GM06990 (cell line): ENCODE measurements around the gene DNAJB8.

ENCODE experiments used
- DNase-seq: peaks from one replicate; pipeline ENCODE4 v3.0.0-alpha.2; 2011; ENCODE audit not compliant: insufficient read length; ENCODE audit errors: extremely low read depth
- H3K27me3 ChIP-seq: replicated peaks from 2 replicates; pipeline ENCODE4 v1.6.0; 2011; ENCODE audit warnings: low read length; ENCODE audit not compliant: control insufficient read depth, insufficient read depth
- H3K36me3 ChIP-seq: 2 replicates; pipeline ENCODE4 v1.5.1; 2011; ENCODE audit warnings: low read length; ENCODE audit not compliant: control insufficient read depth, insufficient read depth
- H3K4me3 ChIP-seq: replicated peaks from 2 replicates; pipeline ENCODE4 v1.5.1; 2011; ENCODE audit warnings: low read depth, mild to moderate bottlenecking, control low read depth, low read length
- TF ChIP-seq, protein P1 (sequence below): IDR thresholded peaks from 2 replicates; pipeline ENCODE4 v1.5.1; 2011; ENCODE audit warnings: low read length, control low read depth, mild to moderate bottlenecking, inconsistent platforms; ENCODE audit not compliant: insufficient read depth, poor library complexity, severe bottlenecking

Gene DNAJB8

DNA sequence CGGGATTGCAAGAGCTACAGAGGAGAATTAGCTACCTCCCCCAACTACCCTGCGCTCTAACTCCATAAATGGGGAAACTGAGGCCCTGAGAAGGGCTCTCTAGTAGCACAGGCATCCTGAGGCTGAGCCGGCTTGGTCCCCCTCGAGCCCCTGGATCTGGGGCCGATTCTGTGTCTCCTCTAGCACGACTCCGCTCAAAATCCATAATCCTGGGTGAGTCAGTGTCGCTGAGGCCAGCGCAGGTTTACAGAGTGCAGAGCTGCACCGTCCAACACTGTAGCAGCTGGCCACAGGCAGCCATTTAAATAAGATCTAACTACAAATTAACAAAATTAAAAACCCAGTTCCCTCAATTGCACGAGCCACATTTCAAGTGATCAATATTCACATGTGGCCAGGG lies 15.5 kb upstream of the DNAJB8 start:
- H3K27me3 ChIP-seq = peaks cover 4% of the 10 kb centered on the region
- TF ChIP-seq, protein P1, sequence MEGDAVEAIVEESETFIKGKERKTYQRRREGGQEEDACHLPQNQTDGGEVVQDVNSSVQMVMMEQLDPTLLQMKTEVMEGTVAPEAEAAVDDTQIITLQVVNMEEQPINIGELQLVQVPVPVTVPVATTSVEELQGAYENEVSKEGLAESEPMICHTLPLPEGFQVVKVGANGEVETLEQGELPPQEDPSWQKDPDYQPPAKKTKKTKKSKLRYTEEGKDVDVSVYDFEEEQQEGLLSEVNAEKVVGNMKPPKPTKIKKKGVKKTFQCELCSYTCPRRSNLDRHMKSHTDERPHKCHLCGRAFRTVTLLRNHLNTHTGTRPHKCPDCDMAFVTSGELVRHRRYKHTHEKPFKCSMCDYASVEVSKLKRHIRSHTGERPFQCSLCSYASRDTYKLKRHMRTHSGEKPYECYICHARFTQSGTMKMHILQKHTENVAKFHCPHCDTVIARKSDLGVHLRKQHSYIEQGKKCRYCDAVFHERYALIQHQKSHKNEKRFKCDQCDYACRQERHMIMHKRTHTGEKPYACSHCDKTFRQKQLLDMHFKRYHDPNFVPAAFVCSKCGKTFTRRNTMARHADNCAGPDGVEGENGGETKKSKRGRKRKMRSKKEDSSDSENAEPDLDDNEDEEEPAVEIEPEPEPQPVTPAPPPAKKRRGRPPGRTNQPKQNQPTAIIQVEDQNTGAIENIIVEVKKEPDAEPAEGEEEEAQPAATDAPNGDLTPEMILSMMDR = no peak
- DNase-seq = no peak
- no peaks in the 10 kb centered on the region for H3K36me3 ChIP-seq
- H3K4me3 ChIP-seq = no peak overlapping the region

DNA sequence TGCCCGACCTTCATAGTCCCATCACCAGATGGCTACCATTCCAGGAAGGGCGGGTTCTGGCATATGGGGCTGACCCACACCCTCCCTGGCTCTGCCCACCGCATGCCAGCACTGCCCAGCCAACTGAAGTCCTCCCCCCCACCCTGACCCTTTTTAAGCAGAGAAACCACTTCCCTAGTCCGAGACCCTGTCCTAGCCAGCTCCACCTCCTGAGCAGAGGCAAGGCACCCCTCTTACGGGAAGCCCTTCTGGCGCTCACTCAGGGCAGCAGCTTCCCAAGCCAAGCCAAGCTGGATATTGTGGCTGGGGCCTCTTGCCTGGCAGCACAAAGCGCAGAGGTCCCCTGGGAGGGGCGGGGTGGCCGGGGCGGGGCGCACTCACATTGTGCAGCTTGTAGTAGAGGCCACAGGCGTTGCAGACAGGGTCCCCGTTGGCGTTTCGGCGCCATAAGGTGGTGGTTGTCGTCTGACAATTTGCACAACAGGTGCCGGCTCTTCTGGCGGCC lies 14.8 kb upstream of the DNAJB8 start:
- H3K4me3 ChIP-seq = no peak overlapping the region

DNA sequence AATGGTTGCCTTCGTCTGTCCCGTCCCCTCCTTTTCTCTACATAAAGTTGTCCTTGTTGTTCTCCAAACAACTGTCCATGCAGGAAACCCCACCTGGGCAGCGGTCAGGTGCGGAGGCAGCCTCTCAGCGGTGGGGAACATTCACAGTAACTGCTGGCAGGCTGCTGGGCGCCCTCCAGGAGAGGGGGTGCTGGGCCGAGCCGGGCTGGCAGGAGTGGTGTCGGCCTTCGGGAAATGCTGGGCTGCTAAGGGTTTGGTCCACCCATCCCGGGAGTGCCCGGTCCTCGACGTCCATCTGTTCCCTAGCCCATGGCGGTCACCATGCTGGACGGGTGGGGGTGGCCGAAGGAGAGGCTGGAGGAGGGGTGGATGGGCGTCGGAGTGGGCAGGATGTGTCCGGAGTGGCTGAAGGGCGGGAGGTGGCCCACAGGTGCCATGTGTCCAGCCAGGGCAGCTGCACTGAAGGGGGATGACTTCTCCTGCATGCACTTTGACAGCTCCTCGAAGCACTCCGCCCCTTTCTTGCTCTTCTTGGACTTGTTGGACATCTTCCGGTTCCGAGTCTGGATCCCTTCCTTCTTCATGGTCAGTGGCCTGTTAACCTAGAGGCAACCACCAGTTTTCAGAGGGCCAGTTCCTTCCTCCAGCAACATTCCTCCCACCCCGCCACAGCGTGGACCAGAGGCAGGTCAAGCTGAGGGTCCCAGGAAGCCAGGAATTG lies 14.2 kb upstream of the DNAJB8 start:
- TF ChIP-seq, protein P1 = no peak
- no peak for DNase-seq
- Histone ChIP-seq H3K36me3 (no peaks in the 10 kb centered on the region), H3K27me3 (peaks cover 2% of the 10 kb centered on the region), H3K4me3 (no peak overlapping the region)

More for the DNA sequence above, 14.8 kb upstream of the DNAJB8 start:
- TF ChIP-seq, protein P1 = no peak
- Histone ChIP-seq H3K27me3 (peaks cover 2% of the 10 kb centered on the region), H3K36me3 (no peaks in the 10 kb centered on the region)
- DNase-seq = no peak

DNA sequence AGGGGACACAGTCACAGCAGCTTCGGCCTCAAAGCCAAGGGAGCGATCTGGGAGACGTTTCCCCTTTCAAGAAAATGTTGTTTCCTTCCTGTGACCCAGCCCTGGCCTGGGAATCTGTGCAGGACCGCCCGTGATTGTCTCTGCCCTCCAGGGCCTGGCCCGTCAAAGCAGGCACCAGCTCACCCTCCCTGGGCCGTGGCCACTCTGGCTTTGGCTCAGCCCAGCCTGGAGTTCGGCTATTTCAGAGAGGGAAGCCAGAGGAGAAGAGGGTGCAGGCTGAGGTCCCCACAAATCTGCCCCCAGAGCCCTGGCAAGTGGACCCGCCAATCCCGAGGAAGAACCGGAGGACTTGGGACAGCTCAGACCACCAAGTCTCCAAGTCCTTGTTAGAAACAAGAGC lies 13.6 kb upstream of the DNAJB8 start:
- TF ChIP-seq, protein P1 = no peak
- peaks cover 2% of the 10 kb centered on the region for H3K27me3 ChIP-seq
- DNase-seq = no peak
- no peak overlapping the region for H3K4me3 ChIP-seq
- H3K36me3 ChIP-seq = no peaks in the 10 kb centered on the region

DNA sequence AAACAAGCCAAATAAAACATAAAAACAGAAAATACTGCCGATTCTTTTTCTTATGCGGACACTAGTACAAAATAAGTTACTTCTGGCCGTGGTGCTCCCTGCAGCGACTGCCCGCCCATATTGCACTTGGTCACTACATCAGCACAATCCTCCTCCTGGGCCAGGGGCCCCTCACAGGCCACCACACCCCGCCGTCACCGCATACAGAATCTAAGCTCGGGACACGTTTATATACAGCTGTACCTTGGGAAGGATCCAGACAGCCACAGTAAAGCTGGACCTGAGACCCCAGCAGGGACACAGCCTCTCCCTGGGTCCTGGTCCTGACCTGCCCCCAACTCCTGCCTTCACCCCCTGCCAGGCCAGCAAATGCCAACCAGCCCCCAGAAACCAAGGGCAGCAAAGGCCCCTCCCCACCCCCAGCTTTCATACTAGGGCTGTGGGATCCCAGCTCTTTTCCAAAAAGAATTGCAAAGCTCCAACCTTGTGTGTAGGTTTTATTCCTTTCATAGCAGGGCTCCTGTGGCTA lies 12.9 kb upstream of the DNAJB8 start:
- H3K27me3 ChIP-seq = peaks cover 2% of the 10 kb centered on the region

More for the DNA sequence above, 12.9 kb upstream of the DNAJB8 start:
- no peak for DNase-seq
- H3K4me3 ChIP-seq = no peak overlapping the region
- no peaks in the 10 kb centered on the region for H3K36me3 ChIP-seq
- TF ChIP-seq, protein P1 = no peak
